B cell (primary cell): Measurements from ENCODE around the gene SMYD2.

Experiments
- CTCF ChIP-seq: fragments of 200-600 bp; IDR thresholded peaks from one replicate; pipeline ENCODE4 v1.8.0; 2022; ENCODE audit warnings: antibody characterized with exemption, mild to moderate bottlenecking
- EZH2 ChIP-seq: IDR thresholded peaks from 2 replicates; pipeline ENCODE4 v1.6.1; 2012; ENCODE audit warnings: borderline replicate concordance, low read depth, mild to moderate bottlenecking, moderate library complexity, low read length; ENCODE audit not compliant: insufficient read depth, poor library complexity, severe bottlenecking

GRCh38 chr1:214314178-214314843 is 33.4 kb downstream of the SMYD2 start:
- TF ChIP-seq CTCF (no peak), EZH2 (no peak)
